Endothelial cell of umbilical vein (primary cell): Measurements from ENCODE around the gene CEP63. TPM values are rescaled to one million over a fixed set of nuclear protein-coding genes. Genes with fewer than 3 reads are reported as not detected.
A peak's percentile ranks its signal among the peaks of the same experiment; 100 is the strongest.

ENCODE experiments used
- BruUV-seq: library from RNA; stranded (reverse); fragments of 400-500 nt; replicated peaks from 2 replicates; lab custom pipeline; 2021; lab: Mats Ljungman, UMichigan
- CTCF ChIA-PET: fragments of 300-600, 350-600 bp; sonication (Branson Sonifier 250); formaldehyde crosslinking; loops from one replicate; lab custom pipeline; 2021; ENCODE audit warnings: antibody characterized with exemption, inconsistent platforms; lab: Charles Lee
- POLR2A ChIA-PET: fragments of 300-600, 350-600 bp; sonication (Branson Sonifier 250); formaldehyde crosslinking; loops from one replicate; lab custom pipeline; 2021; ENCODE audit warnings: antibody characterized with exemption, inconsistent platforms; lab: Charles Lee
- DNase-seq: peaks from one replicate; pipeline ENCODE4 v3.0.0-alpha.2; 2011; ENCODE audit warnings: low read depth, low spot score
- FAIRE-seq: peaks from 2 replicates; lab custom pipeline; 2011; peaks lifted over from hg19 to GRCh38; lab: Jason Lieb, UNC
- H2AFZ ChIP-seq: 2 replicates; pipeline ENCODE4 v1.6.0; 2012; ENCODE audit warnings: low read depth, low read length, control low read depth, inconsistent platforms
- H3K27ac ChIP-seq: 2 replicates; pipeline ENCODE4 v1.5.1; 2011; ENCODE audit warnings: low read depth, mild to moderate bottlenecking, control low read depth, low read length, moderate library complexity; ENCODE audit not compliant: insufficient read depth
- H3K27me3 ChIP-seq, 2 experiments: 2 replicates each; pipeline versions ENCODE4 v1.6.0 to v1.6.1; 2011; ENCODE audit warnings: low read length in 2 of 2, mixed read lengths in 1 of 2; ENCODE audit not compliant: control insufficient read depth in 2 of 2, insufficient read depth in 2 of 2
- H3K36me3 ChIP-seq, 2 experiments: 2 replicates in 1 of 2; 3 replicates in 1 of 2; pipeline ENCODE4 v1.5.1; 2011; ENCODE audit warnings: low read length in 2 of 2, mild to moderate bottlenecking in 1 of 2, moderate library complexity in 1 of 2; ENCODE audit not compliant: control insufficient read depth in 2 of 2, insufficient read depth in 2 of 2; ENCODE audit errors: extremely low read depth in 1 of 2
- H3K4me1 ChIP-seq: 3 replicates; pipeline ENCODE4 v1.5.1; 2011; ENCODE audit warnings: mild to moderate bottlenecking, low read length; ENCODE audit not compliant: control insufficient read depth, insufficient read depth; ENCODE audit errors: extremely low read depth
- H3K4me2 ChIP-seq: 2 replicates; pipeline ENCODE4 v1.6.1; 2011; ENCODE audit warnings: low read length, control low read depth, mixed read lengths; ENCODE audit not compliant: insufficient read depth
- H3K4me3 ChIP-seq, 3 experiments: fragments of 200-600 bp in 1 of 3; sonication (generic), shearing (Covaris generic) in 1 of 3; replicated peaks in 1 of 3; 2 replicates each; pipeline ENCODE4 v1.5.1; 2011 to 2016; ENCODE audit warnings: control low read depth in 3 of 3, low read length in 3 of 3, mild to moderate bottlenecking in 2 of 3, inconsistent platforms in 1 of 3, low read depth in 1 of 3, moderate library complexity in 1 of 3; ENCODE audit not compliant: insufficient read depth in 1 of 3
- H3K79me2 ChIP-seq: 2 replicates; pipeline ENCODE4 v1.6.0; 2012; ENCODE audit warnings: low read length, inconsistent platforms; ENCODE audit not compliant: control insufficient read depth, insufficient read depth
- H3K9ac ChIP-seq: replicated peaks from 2 replicates; pipeline ENCODE3; 2011; ENCODE audit warnings: low read length, control low read depth; ENCODE audit not compliant: insufficient read depth; ENCODE audit errors: extremely low read depth
- H3K9me1 ChIP-seq: replicated peaks from 3 replicates; pipeline ENCODE4 v1.6.0; 2011; ENCODE audit warnings: mild to moderate bottlenecking, low read length; ENCODE audit not compliant: control insufficient read depth, insufficient read depth; ENCODE audit errors: extremely low read depth
- H3K9me3 ChIP-seq: replicated peaks from 2 replicates; pipeline ENCODE4 v1.5.1; 2012; ENCODE audit warnings: low read length, inconsistent platforms; ENCODE audit not compliant: control insufficient read depth, insufficient read depth
- H4K20me1 ChIP-seq: replicated peaks from 2 replicates; pipeline ENCODE3; 2011; ENCODE audit warnings: mild to moderate bottlenecking, low read length; ENCODE audit not compliant: control insufficient read depth, insufficient read depth; ENCODE audit errors: extremely low read depth
- EZH2 ChIP-seq: IDR thresholded peaks from 2 replicates; pipeline ENCODE4 v1.6.1; 2012; ENCODE audit warnings: borderline replicate concordance, low read depth, mild to moderate bottlenecking, moderate library complexity, low read length, inconsistent platforms; ENCODE audit not compliant: severe bottlenecking
- FOS ChIP-seq: IDR thresholded peaks from 2 replicates; pipeline ENCODE4 v1.6.1; 2011; ENCODE audit warnings: mild to moderate bottlenecking, low read length, moderate library complexity, borderline replicate concordance; ENCODE audit not compliant: insufficient read depth
- JUN ChIP-seq: IDR thresholded peaks from 2 replicates; pipeline ENCODE4 v1.6.1; 2011; ENCODE audit warnings: borderline replicate concordance, low read depth; ENCODE audit not compliant: insufficient read length, insufficient read depth
- MAX ChIP-seq: IDR thresholded peaks from 2 replicates; pipeline ENCODE4 v1.6.1; 2011; ENCODE audit not compliant: insufficient read depth, insufficient read length
- MYC ChIP-seq: IDR thresholded peaks from one replicate; pipeline ENCODE4 v1.6.1; 2011; ENCODE audit warnings: mild to moderate bottlenecking, low read depth, low read length
- POLR2AphosphoS5 ChIP-seq: IDR thresholded peaks from 2 replicates; pipeline ENCODE4 v1.6.1; 2012; ENCODE audit warnings: low read depth, mild to moderate bottlenecking, control low read depth, low read length, moderate library complexity; ENCODE audit not compliant: insufficient read depth
- dilution Hi-C: fragments of 300-500 bp; cut with MboI; formaldehyde crosslinking; loops from one replicate; pipeline ENCODE4 v1.15.0; 2019; ENCODE audit warnings: low sequenced_read_pairs; ENCODE audit not compliant: extremely low pct_ligation_motif_present
- intact Hi-C: fragments of 100-400 bp; cut with micrococcal nuclease; formaldehyde crosslinking; loops from one replicate; pipeline ENCODE4 v1.10.0; 2022
- polyA plus RNA-seq, 4 experiments: library from polyadenylated mRNA; depleted of rRNA in 3 of 4; stranded (reverse) in 3 of 4; unstranded in 1 of 4; fragments of >200 nt; gene quantifications; 2 replicates each; pipeline versions ENCODE4 v1.2.1 to v1.2.3, GENCODE V29; 2011 to 2012; ENCODE audit warnings: missing spikeins in 1 of 4
- total RNA-seq: library from RNA; stranded (reverse); gene quantifications from 2 replicates; pipeline ENCODE4 v1.2.3, GENCODE V29; 2021
- TF ChIP-seq, protein P1 (sequence below), 2 donors: IDR thresholded peaks; 1 replicate in 1 of 2; 2 replicates in 1 of 2; pipeline ENCODE4 v1.5.1; 2011; ENCODE audit warnings: low read length in 2 of 2, mild to moderate bottlenecking in 2 of 2, moderate library complexity in 2 of 2, control low read depth in 1 of 2, inconsistent platforms in 1 of 2, low read depth in 1 of 2; ENCODE audit not compliant: insufficient read depth in 1 of 2; ENCODE audit errors: extremely low read depth in 1 of 2

CEP63 gene
- total and polyA plus RNA-seq, 2 donors (not counting 3 experiments of a cell fraction or from before 2014, with no cell fraction given): 5.7 to 29.4 TPM

DNA sequence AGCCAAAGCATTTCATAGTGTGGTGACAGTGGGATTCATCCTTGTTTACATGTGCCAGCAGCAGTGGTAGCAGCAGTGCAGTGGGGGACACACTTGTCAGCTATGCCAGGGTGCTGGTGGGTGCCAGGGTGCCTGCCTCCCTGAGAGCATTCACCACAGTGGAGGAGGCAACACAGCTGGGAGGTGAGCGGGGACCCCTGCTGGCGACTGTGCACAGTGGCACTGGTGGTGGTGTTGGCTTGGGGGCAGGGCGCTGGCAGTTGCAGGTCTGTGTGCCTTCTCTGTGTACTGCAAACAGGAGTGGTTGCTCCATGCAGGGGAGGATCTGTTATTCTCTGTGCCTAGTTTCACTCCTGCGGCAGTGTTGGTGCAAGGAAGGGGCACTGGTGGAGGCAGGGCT is 41.2 kb downstream of the CEP63 start:
- Histone ChIP-seq H3K36me3 (no peaks in the 10 kb centered on the region), H4K20me1 (no peaks in the 10 kb centered on the region), H2AFZ (no peak overlapping the region), H3K9me3 (no peaks in the 10 kb centered on the region), H3K4me2 (no peak overlapping the region), H3K4me3 (no peak overlapping the region), H3K79me2 (peaks cover 2% of the 10 kb centered on the region), H3K9ac (no peak overlapping the region), H3K9me1 (no peaks in the 10 kb centered on the region), H3K4me1 (no peaks in the 10 kb centered on the region), H3K27me3 (no peaks in the 10 kb centered on the region), H3K27ac (no peak overlapping the region)
- TF ChIP-seq POLR2AphosphoS5 (no peak), JUN (no peak), EZH2 (no peak), FOS (no peak), MYC (no peak), MAX (no peak)
- TF ChIP-seq, protein P1, sequence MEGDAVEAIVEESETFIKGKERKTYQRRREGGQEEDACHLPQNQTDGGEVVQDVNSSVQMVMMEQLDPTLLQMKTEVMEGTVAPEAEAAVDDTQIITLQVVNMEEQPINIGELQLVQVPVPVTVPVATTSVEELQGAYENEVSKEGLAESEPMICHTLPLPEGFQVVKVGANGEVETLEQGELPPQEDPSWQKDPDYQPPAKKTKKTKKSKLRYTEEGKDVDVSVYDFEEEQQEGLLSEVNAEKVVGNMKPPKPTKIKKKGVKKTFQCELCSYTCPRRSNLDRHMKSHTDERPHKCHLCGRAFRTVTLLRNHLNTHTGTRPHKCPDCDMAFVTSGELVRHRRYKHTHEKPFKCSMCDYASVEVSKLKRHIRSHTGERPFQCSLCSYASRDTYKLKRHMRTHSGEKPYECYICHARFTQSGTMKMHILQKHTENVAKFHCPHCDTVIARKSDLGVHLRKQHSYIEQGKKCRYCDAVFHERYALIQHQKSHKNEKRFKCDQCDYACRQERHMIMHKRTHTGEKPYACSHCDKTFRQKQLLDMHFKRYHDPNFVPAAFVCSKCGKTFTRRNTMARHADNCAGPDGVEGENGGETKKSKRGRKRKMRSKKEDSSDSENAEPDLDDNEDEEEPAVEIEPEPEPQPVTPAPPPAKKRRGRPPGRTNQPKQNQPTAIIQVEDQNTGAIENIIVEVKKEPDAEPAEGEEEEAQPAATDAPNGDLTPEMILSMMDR (IDR thresholded peaks at IDR 0.05; ENCODE audit: extremely low read depth in 1 of 2, insufficient read depth in 1 of 2, low read depth in 1 of 2, low read length in 2 of 2): peak; percentile 18 to 45
- intact Hi-C loops: no loop called here
- ChIA-PET POLR2A (no interaction called here), CTCF (no interaction called here)
- no TSS peak for BruUV-seq
- FAIRE-seq: no peak
- dilution Hi-C loops: no loop called here
- no peak for DNase-seq
